ENCODE results near the gene GGTLC1.

The GGTLC1 gene

DNA sequence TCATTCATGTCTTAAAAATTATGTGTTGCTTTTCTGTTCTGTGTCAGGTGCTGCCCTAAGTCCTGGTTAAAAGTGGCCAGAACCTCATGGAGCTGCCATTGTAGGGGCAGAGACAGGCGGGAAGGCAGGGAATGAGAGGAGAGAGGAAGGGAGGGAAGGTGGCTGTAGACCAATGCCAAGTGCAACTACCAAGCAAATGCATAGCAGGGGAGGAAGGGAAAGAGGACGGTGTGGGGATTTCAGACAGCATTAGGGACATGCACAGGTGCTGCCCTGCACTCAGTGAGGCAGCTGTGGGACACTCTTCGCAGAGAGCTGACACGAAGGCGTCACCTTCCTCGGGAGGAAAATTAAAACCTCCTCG is 21.0 kb downstream of the GGTLC1 start:
- Histone ChIP-seq H3K27ac (ENCODE audit: low read depth, low read length) (no peak overlapping the region), H3K36me3 (ENCODE audit: control insufficient read depth in 5 of 5, insufficient read depth in 5 of 5, low read length in 5 of 5) (no peaks in the 10 kb centered on the region), H3K4me1 (ENCODE audit: control insufficient read depth in 5 of 5, insufficient read depth in 5 of 5, low read length in 5 of 5) (no peaks in the 10 kb centered on the region), H3K9ac (ENCODE audit: low read length in 5 of 5) (no peak overlapping the region), H3K27me3 (ENCODE audit: control insufficient read depth in 5 of 5, insufficient read depth in 4 of 5, low read length in 5 of 5) (peaks cover 0 to 5% (median 0%) of the 10 kb centered on the region in 5 donors), H3K9me3 (ENCODE audit: control insufficient read depth in 5 of 5, low read length in 5 of 5) (peaks cover 0 to 4% (median 0%) of the 10 kb centered on the region in 5 donors), H3K4me3 (ENCODE audit: low read depth in 1 of 5, low read length in 5 of 5) (no peak overlapping the region)

DNA sequence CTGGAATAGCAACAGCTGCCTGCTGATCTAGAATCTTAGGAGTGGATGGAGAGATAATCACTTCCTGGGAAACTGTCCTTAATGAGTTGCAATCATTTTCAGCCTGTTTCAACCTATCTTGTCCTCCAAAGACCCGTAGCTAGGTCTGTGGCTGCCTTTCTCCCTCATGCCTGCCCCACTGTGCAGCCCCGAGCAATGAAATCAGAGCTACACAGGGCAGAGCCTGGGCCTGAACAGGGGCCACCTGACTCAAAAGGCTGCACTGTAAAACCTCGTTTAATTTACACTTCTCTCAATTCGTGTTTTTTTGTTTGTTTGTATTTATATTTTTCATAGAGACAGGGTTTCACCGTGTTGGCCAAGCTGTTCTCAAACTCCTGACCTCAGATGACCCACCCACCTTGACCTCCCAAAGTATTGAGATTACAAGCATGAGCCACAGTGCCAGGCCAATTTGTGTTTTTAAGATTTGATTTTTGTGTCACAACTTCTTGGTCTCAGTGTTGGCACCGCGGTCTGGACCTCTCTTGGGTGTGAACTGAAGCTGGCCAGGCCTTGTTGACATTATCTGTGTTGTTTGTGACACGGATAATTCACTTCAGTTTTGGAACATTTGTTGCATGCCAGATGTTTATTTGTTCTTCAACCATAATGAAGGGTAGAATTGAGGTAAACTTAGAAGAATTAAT is 21.5 kb downstream of the GGTLC1 start:
- peaks cover 0 to 4% (median 0%) of the 10 kb centered on the region in 5 donors for H3K9me3 ChIP-seq (ENCODE audit: control insufficient read depth in 5 of 5, low read length in 5 of 5)
- H3K4me1 ChIP-seq (ENCODE audit: control insufficient read depth in 5 of 5, insufficient read depth in 5 of 5, low read length in 5 of 5): no peaks in the 10 kb centered on the region
- H3K36me3 ChIP-seq (ENCODE audit: control insufficient read depth in 5 of 5, insufficient read depth in 5 of 5, low read length in 5 of 5): no peaks in the 10 kb centered on the region
- H3K27me3 ChIP-seq (ENCODE audit: control insufficient read depth in 5 of 5, insufficient read depth in 4 of 5, low read length in 5 of 5): peaks cover 0 to 5% (median 0%) of the 10 kb centered on the region in 5 donors
- no peak overlapping the region for H3K9ac ChIP-seq (ENCODE audit: low read length in 5 of 5)
- H3K4me3 ChIP-seq (ENCODE audit: low read depth in 1 of 5, low read length in 5 of 5): no peak overlapping the region
- H3K27ac ChIP-seq (ENCODE audit: low read depth, low read length): no peak overlapping the region

DNA sequence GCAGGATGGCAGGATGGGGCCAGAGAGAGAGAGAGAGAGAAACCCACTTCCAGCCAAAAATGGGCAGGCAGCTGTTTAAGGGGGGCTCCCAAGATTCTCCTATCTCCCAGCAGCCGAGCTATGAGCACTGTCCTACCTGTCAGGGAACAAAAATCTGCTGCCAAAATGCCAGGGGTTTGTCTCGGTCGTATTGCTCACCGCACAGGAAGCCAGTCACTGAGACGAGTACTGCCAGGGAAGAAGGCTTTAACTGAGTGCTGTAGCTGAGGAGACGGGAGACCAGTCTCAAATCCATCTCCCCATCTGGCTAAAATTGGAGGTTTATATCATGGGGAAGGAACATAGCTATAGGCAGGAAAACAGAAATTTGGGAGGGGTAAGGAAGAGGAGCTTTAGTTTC is 22.3 kb downstream of the GGTLC1 start:
- H3K4me1 ChIP-seq (ENCODE audit: control insufficient read depth in 5 of 5, insufficient read depth in 5 of 5, low read length in 5 of 5): no peaks in the 10 kb centered on the region

DNA sequence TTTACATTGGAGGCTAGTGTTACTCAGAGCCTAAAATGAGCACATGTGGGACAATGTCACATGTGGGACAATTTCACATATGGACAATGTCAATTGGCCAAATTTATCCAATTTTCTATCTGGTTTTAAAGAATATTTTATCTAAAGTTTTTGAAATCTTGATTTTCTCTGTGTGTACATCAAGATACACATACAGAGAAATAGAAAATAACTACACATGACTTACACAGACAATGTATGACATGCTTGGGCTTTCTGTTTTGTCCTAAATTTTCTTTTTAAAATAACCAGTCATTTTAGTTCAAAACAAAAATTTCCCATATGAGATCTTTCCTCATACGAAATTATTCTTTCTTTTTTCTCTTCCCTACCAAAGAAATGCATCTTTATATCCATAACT is 24.6 kb downstream of the GGTLC1 start:
- Histone ChIP-seq H3K9ac (ENCODE audit: low read length in 5 of 5) (no peak overlapping the region), H3K4me3 (ENCODE audit: low read depth in 1 of 5, low read length in 5 of 5) (no peak overlapping the region), H3K27me3 (ENCODE audit: control insufficient read depth in 5 of 5, insufficient read depth in 4 of 5, low read length in 5 of 5) (peaks cover 0 to 3% (median 2%) of the 10 kb centered on the region in 5 donors), H3K4me1 (ENCODE audit: control insufficient read depth in 5 of 5, insufficient read depth in 5 of 5, low read length in 5 of 5) (no peaks in the 10 kb centered on the region), H3K27ac (ENCODE audit: low read depth, low read length) (no peak overlapping the region), H3K9me3 (ENCODE audit: control insufficient read depth in 5 of 5, low read length in 5 of 5) (peaks cover 0 to 4% (median 0%) of the 10 kb centered on the region in 5 donors), H3K36me3 (ENCODE audit: control insufficient read depth in 5 of 5, insufficient read depth in 5 of 5, low read length in 5 of 5) (no peaks in the 10 kb centered on the region)

More for the DNA sequence above, 22.3 kb downstream of the GGTLC1 start:
- H3K27ac ChIP-seq (ENCODE audit: low read depth, low read length): no peak overlapping the region
- no peak overlapping the region for H3K9ac ChIP-seq (ENCODE audit: low read length in 5 of 5)
- peaks cover 0 to 5% (median 0%) of the 10 kb centered on the region in 5 donors for H3K27me3 ChIP-seq (ENCODE audit: control insufficient read depth in 5 of 5, insufficient read depth in 4 of 5, low read length in 5 of 5)
- no peaks in the 10 kb centered on the region for H3K36me3 ChIP-seq (ENCODE audit: control insufficient read depth in 5 of 5, insufficient read depth in 5 of 5, low read length in 5 of 5)
- H3K9me3 ChIP-seq (ENCODE audit: control insufficient read depth in 5 of 5, low read length in 5 of 5): peaks cover 0 to 4% (median 0%) of the 10 kb centered on the region in 5 donors
- no peak overlapping the region for H3K4me3 ChIP-seq (ENCODE audit: low read depth in 1 of 5, low read length in 5 of 5)

DNA sequence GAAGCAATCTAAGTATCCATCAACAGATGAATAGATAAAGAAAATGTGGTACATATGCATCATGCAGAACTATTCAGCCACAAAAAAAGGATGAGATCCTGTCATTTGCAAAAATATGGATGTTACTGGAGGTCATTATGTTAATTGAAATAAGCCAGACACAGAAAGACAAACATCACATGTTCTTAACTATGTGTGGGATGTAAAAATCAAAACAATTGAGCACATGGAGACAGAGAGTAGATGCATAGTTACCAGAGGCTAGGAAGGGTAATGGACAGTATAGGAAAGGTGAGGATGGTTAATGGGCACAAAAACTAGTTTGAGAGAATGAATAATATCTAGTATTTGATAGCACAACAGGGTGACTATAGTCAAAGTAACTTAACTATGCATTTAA is 26.3 kb downstream of the GGTLC1 start:
- peaks cover 0 to 4% (median 0%) of the 10 kb centered on the region in 5 donors for H3K9me3 ChIP-seq (ENCODE audit: control insufficient read depth in 5 of 5, low read length in 5 of 5)
- no peak overlapping the region for H3K9ac ChIP-seq (ENCODE audit: low read length in 5 of 5)
- H3K4me3 ChIP-seq (ENCODE audit: low read depth in 1 of 5, low read length in 5 of 5): no peak overlapping the region
- H3K27ac ChIP-seq (ENCODE audit: low read depth, low read length): no peak overlapping the region
- peaks cover 0 to 2% (median 0%) of the 10 kb centered on the region in 5 donors for H3K27me3 ChIP-seq (ENCODE audit: control insufficient read depth in 5 of 5, insufficient read depth in 4 of 5, low read length in 5 of 5)
- H3K36me3 ChIP-seq (ENCODE audit: control insufficient read depth in 5 of 5, insufficient read depth in 5 of 5, low read length in 5 of 5): no peaks in the 10 kb centered on the region
- no peaks in the 10 kb centered on the region for H3K4me1 ChIP-seq (ENCODE audit: control insufficient read depth in 5 of 5, insufficient read depth in 5 of 5, low read length in 5 of 5)

DNA sequence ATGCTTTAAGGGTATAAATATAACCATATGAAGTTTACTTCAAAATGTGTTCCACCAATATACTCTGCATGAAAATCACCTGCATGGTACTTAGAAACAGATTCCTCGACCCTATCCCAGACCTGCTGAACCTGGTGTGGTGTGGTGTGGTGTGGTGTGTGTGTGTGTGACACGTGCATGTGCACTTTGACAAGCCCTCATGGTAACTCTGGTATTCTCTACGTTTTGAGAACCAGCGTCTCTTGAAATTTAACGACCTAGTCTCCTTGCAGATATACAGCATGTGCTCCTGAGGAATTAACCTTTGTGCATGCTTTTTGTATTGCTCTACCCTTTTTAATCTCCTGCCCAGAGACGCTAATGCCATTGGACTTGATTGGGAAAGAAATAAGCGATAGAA is 29.5 kb downstream of the GGTLC1 start:
- no peak overlapping the region for H3K27ac ChIP-seq (ENCODE audit: low read depth, low read length)
- peaks cover 0 to 4% (median 0%) of the 10 kb centered on the region in 5 donors for H3K9me3 ChIP-seq (ENCODE audit: control insufficient read depth in 5 of 5, low read length in 5 of 5)
- H3K4me3 ChIP-seq (ENCODE audit: low read depth in 1 of 5, low read length in 5 of 5): no peak overlapping the region
- peaks cover 0 to 5% (median 2%) of the 10 kb centered on the region in 5 donors for H3K27me3 ChIP-seq (ENCODE audit: control insufficient read depth in 5 of 5, insufficient read depth in 4 of 5, low read length in 5 of 5)
- no peak overlapping the region for H3K9ac ChIP-seq (ENCODE audit: low read length in 5 of 5)
- no peaks in the 10 kb centered on the region for H3K4me1 ChIP-seq (ENCODE audit: control insufficient read depth in 5 of 5, insufficient read depth in 5 of 5, low read length in 5 of 5)
- no peaks in the 10 kb centered on the region for H3K36me3 ChIP-seq (ENCODE audit: control insufficient read depth in 5 of 5, insufficient read depth in 5 of 5, low read length in 5 of 5)

DNA sequence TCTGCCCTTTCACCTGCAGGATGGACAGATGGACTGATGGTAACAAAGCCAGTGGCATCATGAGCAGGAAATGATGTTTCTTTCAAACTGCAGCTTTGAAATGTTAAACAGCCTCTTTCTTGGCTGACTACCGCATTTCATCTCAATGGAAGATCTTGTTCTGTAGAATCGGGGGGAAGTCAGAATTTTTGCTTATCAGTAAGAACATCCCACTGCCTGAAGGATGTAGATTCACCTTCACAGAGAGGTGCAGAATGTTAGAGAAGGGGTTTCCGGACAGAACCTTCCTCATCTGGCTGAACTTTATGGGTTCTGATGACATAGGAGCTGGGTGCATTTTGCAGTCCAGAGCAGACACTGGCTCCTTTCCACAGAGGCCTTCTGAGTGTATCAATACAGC is 32.7 kb downstream of the GGTLC1 start:
- Histone ChIP-seq H3K4me3 (ENCODE audit: low read depth in 1 of 5, low read length in 5 of 5) (no peak overlapping the region), H3K36me3 (ENCODE audit: control insufficient read depth in 5 of 5, insufficient read depth in 5 of 5, low read length in 5 of 5) (no peaks in the 10 kb centered on the region), H3K27me3 (ENCODE audit: control insufficient read depth in 5 of 5, insufficient read depth in 4 of 5, low read length in 5 of 5) (peaks cover 0 to 7% (median 3%) of the 10 kb centered on the region in 5 donors), H3K9ac (ENCODE audit: low read length in 5 of 5) (no peak overlapping the region), H3K27ac (ENCODE audit: low read depth, low read length) (no peak overlapping the region), H3K4me1 (ENCODE audit: control insufficient read depth in 5 of 5, insufficient read depth in 5 of 5, low read length in 5 of 5) (no peaks in the 10 kb centered on the region), H3K9me3 (ENCODE audit: control insufficient read depth in 5 of 5, low read length in 5 of 5) (no peaks in the 10 kb centered on the region)

DNA sequence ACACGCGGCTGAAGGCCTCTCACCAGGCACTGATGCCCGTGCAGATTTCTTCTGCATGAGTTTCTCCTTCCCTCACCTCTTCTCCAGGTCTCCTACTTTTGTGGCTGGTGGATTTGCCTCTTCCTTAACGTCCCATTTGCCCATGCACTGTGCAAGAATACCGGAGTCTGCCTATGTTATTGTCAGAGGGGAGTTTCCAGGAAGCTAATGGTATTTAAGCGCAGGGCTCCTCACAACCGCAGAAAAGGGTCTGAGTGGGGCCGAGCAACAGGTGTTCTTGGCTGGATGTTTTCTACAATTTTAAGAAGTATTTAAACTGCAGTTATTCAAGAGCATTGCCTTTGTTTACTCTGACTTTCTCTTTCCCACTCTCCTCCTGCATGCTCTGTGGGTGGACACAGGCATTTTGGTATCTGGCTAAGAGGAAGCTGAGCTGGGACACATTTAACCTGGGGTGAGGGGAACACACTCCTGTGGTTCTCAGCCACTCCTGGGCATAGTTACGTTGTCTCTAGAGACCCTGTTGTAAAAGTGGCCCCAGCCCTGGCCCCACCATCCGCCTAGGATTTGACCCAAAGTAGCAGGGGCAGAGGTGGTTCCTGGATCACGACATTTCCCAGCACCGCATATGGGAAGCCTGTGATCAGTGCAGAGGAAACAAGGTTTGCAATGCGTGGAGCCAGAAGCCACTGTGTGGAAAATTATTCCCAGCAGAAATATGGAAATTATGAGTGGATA is 34.4 kb downstream of the GGTLC1 start:
- H3K4me3 ChIP-seq (ENCODE audit: low read depth in 1 of 5, low read length in 5 of 5): no peak overlapping the region
- H3K27me3 ChIP-seq (ENCODE audit: control insufficient read depth in 5 of 5, insufficient read depth in 4 of 5, low read length in 5 of 5): peaks cover 0 to 7% (median 3%) of the 10 kb centered on the region in 5 donors
- no peaks in the 10 kb centered on the region for H3K9me3 ChIP-seq (ENCODE audit: control insufficient read depth in 5 of 5, low read length in 5 of 5)

DNA sequence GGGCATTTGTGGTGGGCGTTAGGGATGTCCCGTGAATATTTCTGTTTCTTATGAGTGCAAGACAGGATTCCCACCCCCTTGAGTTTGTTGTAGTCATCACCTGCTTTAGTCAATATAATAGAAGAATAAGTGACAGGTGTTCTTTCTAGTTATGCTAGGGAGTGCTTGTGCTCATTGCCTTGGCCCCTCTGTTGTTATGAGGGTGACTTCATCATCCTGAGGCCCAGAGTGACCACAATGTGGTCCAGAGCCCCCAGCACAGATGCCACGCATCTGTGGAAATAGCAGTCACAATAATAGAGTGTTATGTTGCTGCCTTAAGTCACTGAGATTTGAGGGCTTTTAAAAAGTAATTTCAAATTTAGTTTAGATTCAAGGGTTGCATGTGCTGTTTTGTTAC is 42.4 kb downstream of the GGTLC1 start:
- Histone ChIP-seq H3K9me3 (ENCODE audit: control insufficient read depth in 5 of 5, low read length in 5 of 5) (no peaks in the 10 kb centered on the region), H3K9ac (ENCODE audit: low read length in 5 of 5) (no peak overlapping the region), H3K4me3 (ENCODE audit: low read depth in 1 of 5, low read length in 5 of 5) (no peak overlapping the region), H3K27me3 (ENCODE audit: control insufficient read depth in 5 of 5, insufficient read depth in 4 of 5, low read length in 5 of 5) (peaks cover 0 to 5% (median 0%) of the 10 kb centered on the region in 5 donors), H3K4me1 (ENCODE audit: control insufficient read depth in 5 of 5, insufficient read depth in 5 of 5, low read length in 5 of 5) (no peaks in the 10 kb centered on the region), H3K36me3 (ENCODE audit: control insufficient read depth in 5 of 5, insufficient read depth in 5 of 5, low read length in 5 of 5) (no peaks in the 10 kb centered on the region), H3K27ac (ENCODE audit: low read depth, low read length) (no peak overlapping the region)

More for the DNA sequence above, 34.4 kb downstream of the GGTLC1 start:
- no peaks in the 10 kb centered on the region for H3K4me1 ChIP-seq (ENCODE audit: control insufficient read depth in 5 of 5, insufficient read depth in 5 of 5, low read length in 5 of 5)
- no peaks in the 10 kb centered on the region for H3K36me3 ChIP-seq (ENCODE audit: control insufficient read depth in 5 of 5, insufficient read depth in 5 of 5, low read length in 5 of 5)
- H3K9ac ChIP-seq (ENCODE audit: low read length in 5 of 5): no peak overlapping the region
- no peak overlapping the region for H3K27ac ChIP-seq (ENCODE audit: low read depth, low read length)

DNA sequence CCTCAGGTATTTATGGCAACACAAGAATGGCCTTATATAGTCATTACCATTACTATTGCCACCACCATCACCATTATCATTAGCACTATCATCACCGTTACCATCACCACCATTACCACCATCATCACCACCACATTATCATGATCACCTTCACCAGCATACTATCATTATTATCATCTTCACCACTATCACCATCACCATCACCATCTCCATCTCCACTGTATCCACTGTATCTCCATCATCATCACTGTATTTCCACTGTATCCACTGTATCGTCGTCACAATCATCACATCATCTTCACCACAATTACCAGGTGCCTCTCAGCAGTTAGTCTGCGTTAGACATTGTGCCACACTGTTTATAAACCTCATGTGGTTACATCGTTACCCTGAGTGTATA is 45.3 kb downstream of the GGTLC1 start:
- Histone ChIP-seq H3K9ac (ENCODE audit: low read length in 5 of 5) (no peak overlapping the region), H3K27me3 (ENCODE audit: control insufficient read depth in 5 of 5, insufficient read depth in 4 of 5, low read length in 5 of 5) (peaks cover 0 to 9% (median 0%) of the 10 kb centered on the region in 5 donors), H3K9me3 (ENCODE audit: control insufficient read depth in 5 of 5, low read length in 5 of 5) (no peaks in the 10 kb centered on the region), H3K4me3 (ENCODE audit: low read depth in 1 of 5, low read length in 5 of 5) (no peak overlapping the region), H3K27ac (ENCODE audit: low read depth, low read length) (no peak overlapping the region), H3K4me1 (ENCODE audit: control insufficient read depth in 5 of 5, insufficient read depth in 5 of 5, low read length in 5 of 5) (no peaks in the 10 kb centered on the region), H3K36me3 (ENCODE audit: control insufficient read depth in 5 of 5, insufficient read depth in 5 of 5, low read length in 5 of 5) (no peaks in the 10 kb centered on the region)

All from subcutaneous abdominal adipose tissue (tissue), 5 donors.